ENCODE results near the gene ACSBG1. TPM values are rescaled to one million over a fixed set of nuclear protein-coding genes. Genes with fewer than 3 reads are reported as not detected.
A peak's percentile ranks its signal among the peaks of the same experiment; 100 is the strongest.
"Not testable (repeated sequence)": the region's sequence is repeated elsewhere in the genome, so short reads cannot be mapped to it uniquely, and the experiment has no call there.

ACSBG1 gene
- total RNA-seq, 1 experiment from 2014 or later: 1.2 TPM

- no peak overlapping the region for H3K4me2 ChIP-seq
- ChIA-PET CTCF (interaction anchor here (0.6 kb wide), 1 partner anchor 191 kb away, joined by 5 read pairs; no protein-coding TSS in a partner anchor), POLR2A (ENCODE audit: unreplicated experiment) (interaction anchor here (0.5 kb wide), 1 partner anchor 57 kb away, joined by 9 read pairs; no protein-coding TSS in a partner anchor)
- H3K36me3 ChIP-seq (ENCODE audit: low read depth): peaks cover 10% of the 10 kb centered on the region; the same call in 1 of the 2 replicates
- BruUV-seq (replicated peaks): no TSS peak
- no peaks in the 10 kb centered on the region for H3K9me3 ChIP-seq (ENCODE audit: insufficient read depth, low read depth)
- peaks cover 23% of the 10 kb centered on the region for H3K4me1 ChIP-seq (replicated peaks; ENCODE audit: insufficient read depth)
- H3K27ac ChIP-seq: no peak overlapping the region
- H3K9me2 ChIP-seq (ENCODE audit: insufficient read depth): no peaks in the 10 kb centered on the region
- 0 out of 2 replicates have a peak, but pooled peaks cover 5% of the 10 kb centered on the region for H4K20me1 ChIP-seq (ENCODE audit: insufficient read depth)
- no peak overlapping the region for H2AFZ ChIP-seq
- H3K79me2 ChIP-seq (ENCODE audit: low read depth): peaks cover 25% of the 10 kb centered on the region
- TF ChIP-seq, protein P1, sequence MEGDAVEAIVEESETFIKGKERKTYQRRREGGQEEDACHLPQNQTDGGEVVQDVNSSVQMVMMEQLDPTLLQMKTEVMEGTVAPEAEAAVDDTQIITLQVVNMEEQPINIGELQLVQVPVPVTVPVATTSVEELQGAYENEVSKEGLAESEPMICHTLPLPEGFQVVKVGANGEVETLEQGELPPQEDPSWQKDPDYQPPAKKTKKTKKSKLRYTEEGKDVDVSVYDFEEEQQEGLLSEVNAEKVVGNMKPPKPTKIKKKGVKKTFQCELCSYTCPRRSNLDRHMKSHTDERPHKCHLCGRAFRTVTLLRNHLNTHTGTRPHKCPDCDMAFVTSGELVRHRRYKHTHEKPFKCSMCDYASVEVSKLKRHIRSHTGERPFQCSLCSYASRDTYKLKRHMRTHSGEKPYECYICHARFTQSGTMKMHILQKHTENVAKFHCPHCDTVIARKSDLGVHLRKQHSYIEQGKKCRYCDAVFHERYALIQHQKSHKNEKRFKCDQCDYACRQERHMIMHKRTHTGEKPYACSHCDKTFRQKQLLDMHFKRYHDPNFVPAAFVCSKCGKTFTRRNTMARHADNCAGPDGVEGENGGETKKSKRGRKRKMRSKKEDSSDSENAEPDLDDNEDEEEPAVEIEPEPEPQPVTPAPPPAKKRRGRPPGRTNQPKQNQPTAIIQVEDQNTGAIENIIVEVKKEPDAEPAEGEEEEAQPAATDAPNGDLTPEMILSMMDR (conservative IDR thresholded peaks at IDR 0.05): no peak
- no peak for TF ChIP-seq EZH2 (IDR thresholded peaks at IDR 0.05; ENCODE audit: low read depth)
- no peaks in the 10 kb centered on the region for H3K27me3 ChIP-seq (ENCODE audit: insufficient read depth, low read depth)
- DNase-seq: no peak
- intact Hi-C loops (cut with micrococcal nuclease; ENCODE audit: unreplicated experiment): no loop called here
- H3K4me3 ChIP-seq: no peak overlapping the region
- peaks cover 9% of the 10 kb centered on the region; the same call in 1 of the 2 replicates for H3F3A ChIP-seq (ENCODE audit: insufficient read depth, low read depth)
These were observed 79.4 kb downstream of the ACSBG1 start for GRCh38 chr15:78154955-78155354.

- H3K9me3 ChIP-seq (ENCODE audit: insufficient read depth, low read depth); H3K36me3 ChIP-seq (ENCODE audit: low read depth); H3K27ac ChIP-seq; H3K27me3 ChIP-seq (ENCODE audit: insufficient read depth, low read depth); H2AFZ ChIP-seq; intact Hi-C loops (cut with micrococcal nuclease; ENCODE audit: unreplicated experiment); DNase-seq; H4K20me1 ChIP-seq (ENCODE audit: insufficient read depth); H3K4me3 ChIP-seq; H3K9me2 ChIP-seq (ENCODE audit: insufficient read depth); CTCF ChIA-PET; POLR2A ChIA-PET (ENCODE audit: unreplicated experiment): not testable (repeated sequence)
- H3F3A ChIP-seq (ENCODE audit: insufficient read depth, low read depth): peaks cover 16% of the 10 kb centered on the region; the same call in 1 of the 2 replicates
- peak overlapping the region; percentile 93 for H3K4me2 ChIP-seq
- BruUV-seq (replicated peaks): TSS peak; percentile 36
- peaks cover 23% of the 10 kb centered on the region for H3K4me1 ChIP-seq (replicated peaks; ENCODE audit: insufficient read depth)
- H3K79me2 ChIP-seq (ENCODE audit: low read depth): peaks cover 30% of the 10 kb centered on the region
These were observed 83.3 kb downstream of the ACSBG1 start for GRCh38 chr15:78151075-78151474.

DNA sequence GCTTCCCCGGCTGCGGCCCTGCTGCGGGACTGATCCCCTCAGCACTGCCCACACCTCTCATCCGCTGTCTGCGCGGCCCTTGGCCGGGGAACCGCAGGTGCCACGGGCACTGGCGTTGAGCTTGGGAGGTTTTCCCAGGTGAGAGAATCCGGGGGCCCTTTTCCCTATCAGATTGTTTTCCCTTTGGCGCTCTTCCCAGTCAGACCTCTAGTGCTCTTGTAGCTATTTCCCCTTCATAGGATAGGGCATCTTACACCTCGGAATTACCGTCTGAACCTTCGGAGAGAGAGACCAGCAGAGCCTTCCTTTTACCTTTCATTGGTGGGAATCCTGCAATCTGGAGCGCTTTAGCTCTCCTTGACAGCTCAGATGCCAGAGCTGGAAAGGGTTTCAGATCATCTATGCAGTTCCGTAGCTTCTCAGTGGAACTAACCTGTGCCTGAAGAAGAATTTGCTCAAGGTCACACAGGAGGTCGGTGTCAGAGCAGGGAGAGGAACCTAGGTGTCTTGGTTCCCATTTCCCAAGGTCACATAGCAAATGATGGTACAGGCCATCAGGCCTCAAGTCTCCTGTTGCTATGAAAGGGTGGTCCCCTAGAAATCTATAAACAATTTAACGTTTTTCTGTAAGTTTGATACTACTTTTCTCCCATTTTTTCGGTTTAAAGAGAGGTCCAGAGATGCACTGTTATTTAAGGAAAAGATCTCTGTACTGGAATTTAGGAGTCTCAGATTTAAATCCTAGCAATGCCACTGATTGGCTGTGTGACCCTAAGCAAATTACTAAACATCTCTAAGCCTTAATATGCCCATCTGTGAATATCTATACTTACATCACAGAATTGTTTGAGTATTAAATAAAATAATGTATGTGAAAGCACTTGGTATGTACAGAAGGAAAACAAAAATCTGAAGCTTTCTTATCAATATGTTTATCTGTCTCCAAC, 84.3 kb downstream of the ACSBG1 start:
- ChIA-PET CTCF (interaction anchor here (0.5 to 0.6 kb wide), 2 partner anchors 15 to 41 kb away, joined by 4 to 9 read pairs; no protein-coding TSS in a partner anchor), POLR2A (ENCODE audit: unreplicated experiment) (interaction anchor here (0.6 kb wide), 1 partner anchor 68 kb away, joined by 5 read pairs; no protein-coding TSS in a partner anchor)
- Histone ChIP-seq H4K20me1 (ENCODE audit: insufficient read depth) (0 out of 2 replicates have a peak, but pooled peaks cover 5% of the 10 kb centered on the region), H2AFZ (peak overlapping the region; percentile 87), H3K27me3 (ENCODE audit: insufficient read depth, low read depth) (no peaks in the 10 kb centered on the region), H3K4me1 (replicated peaks; ENCODE audit: insufficient read depth) (peaks cover 20% of the 10 kb centered on the region), H3K9me2 (ENCODE audit: insufficient read depth) (no peaks in the 10 kb centered on the region), H3K79me2 (ENCODE audit: low read depth) (peaks cover 30% of the 10 kb centered on the region), H3K4me2 (peak overlapping the region; percentile 93), H3K9me3 (ENCODE audit: insufficient read depth, low read depth) (no peaks in the 10 kb centered on the region), H3F3A (ENCODE audit: insufficient read depth, low read depth) (peaks cover 12% of the 10 kb centered on the region; the same call in 1 of the 2 replicates), H3K27ac (no peak overlapping the region), H3K36me3 (ENCODE audit: low read depth) (no peaks in the 10 kb centered on the region), H3K4me3 (peak overlapping the region; percentile 90)
- TF ChIP-seq, protein P1 (conservative IDR thresholded peaks at IDR 0.05): no peak
- no peak for TF ChIP-seq EZH2 (IDR thresholded peaks at IDR 0.05; ENCODE audit: low read depth)
- BruUV-seq (replicated peaks): no TSS peak
- no peak for DNase-seq
- intact Hi-C loops (cut with micrococcal nuclease; ENCODE audit: unreplicated experiment): loop anchor here (1.0 kb wide), 1 partner anchor 16 kb away; no protein-coding TSS in a partner anchor

All from PC-9 (cell line).